ENCODE results near the gene CYTH1. TPM values are rescaled to one million over a fixed set of nuclear protein-coding genes. Genes with fewer than 3 reads are reported as not detected.

CYTH1 gene
- total RNA-seq, 4 donors from 2014 or later, result 6.2 to 56.1 (median 44.3) TPM

- Histone ChIP-seq H3K36me3 (no peaks in the 10 kb centered on the region), H3K27ac (no peak overlapping the region), H3K4me1 (no peaks in the 10 kb centered on the region), H3K4me3 (no peak overlapping the region), H3K9me3 (no peaks in the 10 kb centered on the region), H3K27me3 (no peaks in the 10 kb centered on the region)
- TF ChIP-seq POLR2A (IDR thresholded peaks at IDR 0.05), result no peak
- TF ChIP-seq CTCF (IDR thresholded peaks at IDR 0.05), result no peak
- intact Hi-C loops (cut with DNase I; ENCODE audit: low total_unique reads), result no loop called here
- no peak for DNase-seq
Measured at GRCh38 chr17:78791840-78792709, 10.0 kb upstream of the CYTH1 start.

GRCh38 chr17:78790552-78790951 lies 8.5 kb upstream of the CYTH1 start:
- Histone ChIP-seq H3K27me3 (no peaks in the 10 kb centered on the region), H3K4me3 (no peak overlapping the region), H3K27ac (no peak overlapping the region), H3K9me3 (no peaks in the 10 kb centered on the region), H3K36me3 (no peaks in the 10 kb centered on the region), H3K4me1 (no peaks in the 10 kb centered on the region)
- no peak for TF ChIP-seq CTCF (IDR thresholded peaks at IDR 0.05)
- no peak for TF ChIP-seq POLR2A (IDR thresholded peaks at IDR 0.05)
- DNase-seq, result no peak
- intact Hi-C loops (cut with DNase I; ENCODE audit: low total_unique reads), result no loop called here

- no peak for DNase-seq
- no peaks in the 10 kb centered on the region for H3K36me3 ChIP-seq
- H3K9me3 ChIP-seq, result no peaks in the 10 kb centered on the region
- no peaks in the 10 kb centered on the region for H3K4me1 ChIP-seq
- intact Hi-C loops (cut with DNase I; ENCODE audit: low total_unique reads), result no loop called here
- no peak overlapping the region for H3K27ac ChIP-seq
- H3K4me3 ChIP-seq, result no peak overlapping the region
- no peaks in the 10 kb centered on the region for H3K27me3 ChIP-seq
- TF ChIP-seq CTCF (IDR thresholded peaks at IDR 0.05), result no peak
- TF ChIP-seq POLR2A (IDR thresholded peaks at IDR 0.05), result no peak
Measured at GRCh38 chr17:78789663-78790181, 7.6 kb upstream of the CYTH1 start.

GRCh38 chr17:78789149-78789662 lies 7.1 kb upstream of the CYTH1 start:
- Histone ChIP-seq H3K9me3 (no peaks in the 10 kb centered on the region), H3K27me3 (no peaks in the 10 kb centered on the region), H3K4me3 (no peak overlapping the region), H3K36me3 (no peaks in the 10 kb centered on the region), H3K27ac (no peak overlapping the region), H3K4me1 (no peaks in the 10 kb centered on the region)
- TF ChIP-seq POLR2A (IDR thresholded peaks at IDR 0.05) (no peak), CTCF (IDR thresholded peaks at IDR 0.05) (no peak)
- intact Hi-C loops (cut with DNase I; ENCODE audit: low total_unique reads), result no loop called here
- no peak for DNase-seq

- TF ChIP-seq CTCF (IDR thresholded peaks at IDR 0.05), result no peak
- no peak for TF ChIP-seq POLR2A (IDR thresholded peaks at IDR 0.05)
- Histone ChIP-seq H3K36me3 (no peaks in the 10 kb centered on the region), H3K4me1 (no peaks in the 10 kb centered on the region), H3K4me3 (no peak overlapping the region), H3K27me3 (no peaks in the 10 kb centered on the region), H3K27ac (no peak overlapping the region), H3K9me3 (no peaks in the 10 kb centered on the region)
- DNase-seq, result no peak
- intact Hi-C loops (cut with DNase I; ENCODE audit: low total_unique reads), result no loop called here
Measured at GRCh38 chr17:78788451-78788850, 6.4 kb upstream of the CYTH1 start.
